Heart right ventricle (tissue), 16 donors: Measurements from ENCODE around the gene USP32. TPM values are rescaled to one million over a fixed set of nuclear protein-coding genes. Genes with fewer than 3 reads are reported as not detected.
"Not testable (repeated sequence)": the region's sequence is repeated elsewhere in the genome, so short reads cannot be mapped to it uniquely, and the experiment has no call there.

Experiments used
- ATAC-seq, 8 donors: fragments of 200-7000 bp; cut with Tn5 transposase; one replicate each; pipeline ENCODE4 v1.9.1; 2020; ENCODE audit warnings: mild to moderate bottlenecking in 8 of 8, moderate library complexity in 8 of 8, moderate number of reproducible peaks in 1 of 8
- DNase-seq, 2 donors: peaks; one replicate each; pipeline ENCODE4 v3.0.0-alpha.2; 2020
- H3K27ac ChIP-seq, 10 donors: fragments of 200-600 bp; sonication (generic) in 2 of 10; one replicate each; pipeline versions ENCODE4 v1.5.0 to v1.8.0; 2020 to 2022; ENCODE audit warnings: mild to moderate bottlenecking in 3 of 10
- H3K27me3 ChIP-seq, 7 donors: fragments of 200-600 bp; one replicate each; pipeline ENCODE4 v1.8.0; 2021 to 2022; ENCODE audit warnings: mild to moderate bottlenecking in 2 of 7
- H3K36me3 ChIP-seq, 9 donors: fragments of 200-600 bp; sonication (generic) in 1 of 9; one replicate each; pipeline versions ENCODE4 v1.5.0 to v1.8.0; 2020 to 2022; ENCODE audit warnings: mild to moderate bottlenecking in 2 of 9
- H3K4me1 ChIP-seq, 9 donors: fragments of 200-600 bp; sonication (generic) in 1 of 9; one replicate each; pipeline versions ENCODE4 v1.5.0 to v1.8.0; 2020 to 2022; ENCODE audit warnings: mild to moderate bottlenecking in 4 of 9
- H3K4me3 ChIP-seq, 10 donors: fragments of 200-600 bp; sonication (generic) in 2 of 10; one replicate each; pipeline versions ENCODE4 v1.5.0 to v1.8.0; 2020 to 2022; ENCODE audit warnings: mild to moderate bottlenecking in 7 of 10, moderate library complexity in 2 of 10
- H3K9me3 ChIP-seq, 11 donors: fragments of 200-600 bp in 10 of 11; sonication (generic) in 2 of 11; one replicate each; pipeline versions ENCODE4 v1.5.0 to v1.8.0; 2013 to 2022; ENCODE audit warnings: mild to moderate bottlenecking in 2 of 11, control low read depth in 1 of 11, moderate library complexity in 1 of 11
- CTCF ChIP-seq, 9 donors: fragments of 200-600 bp; sonication (generic) in 2 of 9; IDR thresholded peaks; one replicate each; pipeline versions ENCODE4 v1.5.0 to v1.8.0; 2021 to 2022; ENCODE audit warnings: antibody characterized with exemption in 9 of 9, mild to moderate bottlenecking in 5 of 9, moderate library complexity in 1 of 9
- WGBS, 2 donors: extraction: QIAGEN DNeasy Blood & Tissue Kit; methylation state at CpG; one replicate each; pipeline ENCODE4 v1.1.7; 2013; ENCODE audit warnings: inconsistent platforms in 1 of 2; 5-methylcytosine and 5-hydroxymethylcytosine counted together
- intact Hi-C, 10 donors: fragments of 100-400 bp; cut with DNase I; formaldehyde crosslinking; loops; one replicate each; pipeline versions ENCODE4 v1.11.1 to v1.14.2; 2022
- polyA plus RNA-seq, 2 donors: library from polyadenylated mRNA; stranded (reverse); fragments of 200-250 nt; gene quantifications; one replicate each; pipeline ENCODE4 v1.2.3, GENCODE V29; 2013
- total RNA-seq, 10 donors: library from RNA; stranded (reverse); fragmentation: NEBNext Ultra II Directional in 3 of 10; extraction: Animal tissue kit (Norgen Biotek cat#: 25700) in 3 of 10; gene quantifications; one replicate each; pipeline versions ENCODE4 v1.2.1 to v1.2.4, GENCODE V29; 2021 to 2023
- donor health status: Arrhythmogenic right ventricular cardiomyopathy.
- donor health status: ischemic (EF 13 %, LVEDD 7.1; RV severe dilation, severe dysfunction).
- donor health status: healthy with polysubstance abuse.
- donor health status: DM: no; HTN: yes; CAD: no.
- donor health status: DM: no; HTN: no; CAD: no.
- donor health status: ischemic (EF 25% LVEDD 6.9; RV normal size, moderate dysfunction).
- donor health status: ischemic (EF 25% LVEDD 5.7; RV mildly dilated, moderate dysfunction).
- donor health status: healthy.
- donor health status: DM: yes; HTN: yes; CAD: no.
- donor health status: Ischemic cardiomyopathy.
- donor health status: ischemic (EF 35%, LVEDD 5.7; RV mildly dilated, moderate dysfunction).
- donor health status: nonischemic (EF 11% LVEDD 7.7; RV severe dilation, severe dysfunction).
- donor health status: DM: yes; HTN: yes; CAD: no.
- donor health status: PGD.
- donor health status: ischemic (EF 29% LVEDD 5.4; RV normal size, mild dysfunction).
- donor health status: nonischemic (EF 23%, LVEDD 6.1; RV moderate dilation, normal function).

USP32 gene
- total and polyA plus RNA-seq, 12 donors, result 13.3 to 38.6 (median 29.3) TPM

- Histone ChIP-seq H3K27me3 (no peaks in the 10 kb centered on the region), H3K4me3 (no peak overlapping the region), H3K4me1 (peaks cover 0 to 7% (median 0%) of the 10 kb centered on the region in 9 donors), H3K36me3 (peaks cover 0 to 17% (median 0%) of the 10 kb centered on the region in 9 donors), H3K27ac (no peak overlapping the region), H3K9me3 (no peaks in the 10 kb centered on the region)
- ATAC-seq, result no peak
- intact Hi-C loops, result no loop called here
- DNase-seq, result no peak
- WGBS, 2 donors, result 92 to 95% methylated on average over 2 of the region's 2 CpGs
- no peak for TF ChIP-seq CTCF (IDR thresholded peaks at IDR 0.05)
Observed at GRCh38 chr17:60335289-60335688, 56.6 kb downstream of the USP32 start.

DNA sequence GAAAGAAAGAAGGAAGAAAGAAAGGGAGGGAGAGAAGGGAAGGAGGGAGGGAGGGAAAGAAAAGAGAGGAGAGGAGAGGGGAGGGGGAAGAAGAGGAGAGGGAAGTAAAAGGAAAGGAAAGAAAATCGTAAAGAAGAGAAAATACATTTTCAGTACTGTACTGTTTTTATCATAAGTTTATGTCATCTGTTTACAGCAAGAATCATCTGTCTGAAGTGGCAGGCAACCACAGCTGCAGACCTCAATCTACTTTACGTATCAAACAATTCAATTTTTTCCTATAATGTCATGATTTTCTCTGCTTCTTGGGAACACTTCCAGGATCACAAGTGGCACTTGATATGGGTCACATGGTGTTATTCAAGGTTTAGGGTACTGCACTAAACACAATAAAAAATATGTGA is 58.3 kb downstream of the USP32 start:
- H3K4me1 ChIP-seq, result peaks cover 0 to 7% (median 0%) of the 10 kb centered on the region in 9 donors
- intact Hi-C loops, result no loop called here
- no peak for TF ChIP-seq CTCF (IDR thresholded peaks at IDR 0.05)
- no peaks in the 10 kb centered on the region for H3K27me3 ChIP-seq
- no peak for DNase-seq
- H3K36me3 ChIP-seq, result peaks cover 0 to 15% (median 0%) of the 10 kb centered on the region in 9 donors
- H3K9me3 ChIP-seq, result no peaks in the 10 kb centered on the region
- WGBS, 2 donors, result 69 to 71% methylated on average over 2 of the region's 2 CpGs
- no peak for ATAC-seq
- H3K4me3 ChIP-seq, result no peak overlapping the region
- no peak overlapping the region for H3K27ac ChIP-seq

DNA sequence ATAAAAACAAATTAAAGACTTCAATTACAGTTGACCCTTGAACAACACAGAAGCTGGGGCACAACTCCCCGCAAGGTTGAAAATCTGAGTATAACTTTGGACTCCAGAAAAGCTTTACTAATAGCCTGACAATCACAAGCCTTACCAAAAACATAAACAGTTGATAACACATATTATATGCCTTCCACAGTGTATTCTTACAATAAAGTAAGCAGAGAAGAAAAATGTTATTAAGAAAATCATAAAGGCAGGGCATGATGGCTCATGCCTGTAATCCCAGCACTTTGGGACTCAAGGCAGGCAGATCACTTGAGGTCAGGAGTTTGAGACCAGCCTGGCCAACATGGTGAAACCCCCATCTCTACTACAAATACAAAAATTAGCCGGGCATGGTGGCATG is 58.9 kb downstream of the USP32 start:
- H3K9me3 ChIP-seq, ATAC-seq, H3K4me1 ChIP-seq, H3K27me3 ChIP-seq, H3K27ac ChIP-seq, intact Hi-C loops, DNase-seq, H3K4me3 ChIP-seq: not testable (repeated sequence)
- WGBS, 2 donors, result 90 to 98% methylated on average over 2 of the region's 2 CpGs
- H3K36me3 ChIP-seq, result peaks cover 0 to 18% (median 0%) of the 10 kb centered on the region in 9 donors

DNA sequence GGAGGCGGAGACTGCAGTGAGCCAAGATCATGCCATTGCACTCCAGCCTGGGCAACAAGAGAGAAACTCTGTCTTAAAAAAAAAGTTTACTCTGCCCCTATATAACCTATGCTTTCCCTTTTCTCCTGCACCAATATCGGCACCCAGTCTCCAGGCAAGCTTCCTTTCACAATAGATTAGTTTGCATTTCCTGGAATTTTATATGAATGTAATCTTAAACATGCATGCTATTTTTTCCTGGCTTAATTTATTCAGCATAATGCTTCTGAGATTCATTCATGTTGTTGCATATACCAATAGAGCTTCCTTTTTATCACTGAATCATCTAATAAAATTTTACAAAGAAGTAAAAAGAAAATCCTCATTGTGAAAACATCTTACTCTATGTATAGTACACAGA is 59.4 kb downstream of the USP32 start:
- no peak for DNase-seq
- WGBS, 2 donors, result 73 to 78% methylated on average over 2 of the region's 2 CpGs
- no peak for TF ChIP-seq CTCF (IDR thresholded peaks at IDR 0.05)
- Histone ChIP-seq H3K4me1 (peaks cover 0 to 7% (median 0%) of the 10 kb centered on the region in 9 donors), H3K27me3 (no peaks in the 10 kb centered on the region), H3K36me3 (peaks cover 0 to 18% (median 0%) of the 10 kb centered on the region in 9 donors), H3K4me3 (no peak overlapping the region), H3K9me3 (no peaks in the 10 kb centered on the region), H3K27ac (no peak overlapping the region)
- intact Hi-C loops, result no loop called here
- no peak for ATAC-seq

DNA sequence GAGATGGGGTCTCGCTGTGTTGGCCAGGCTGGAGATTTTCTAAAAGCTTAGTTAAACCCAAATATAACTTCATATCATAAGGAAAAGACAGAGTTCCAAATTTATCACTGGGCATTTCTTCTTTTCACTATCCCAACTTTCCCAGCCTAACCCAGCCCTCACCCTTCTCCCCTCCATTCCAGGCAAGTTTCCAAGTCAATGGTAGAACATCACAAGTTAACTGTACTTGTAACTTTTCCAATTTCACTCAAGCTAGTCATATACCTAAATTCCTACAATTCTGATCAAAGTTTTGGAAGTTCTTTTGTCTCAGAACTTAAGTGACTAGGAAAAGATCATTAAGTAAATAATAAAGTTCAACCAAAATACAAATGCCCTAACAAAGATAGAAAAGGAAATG is 61.2 kb downstream of the USP32 start:
- ATAC-seq, result no peak
- Histone ChIP-seq H3K4me1 (peaks cover 0 to 7% (median 0%) of the 10 kb centered on the region in 9 donors), H3K36me3 (peaks cover 0 to 14% (median 0%) of the 10 kb centered on the region in 9 donors), H3K4me3 (no peak overlapping the region), H3K9me3 (no peaks in the 10 kb centered on the region), H3K27ac (no peak overlapping the region), H3K27me3 (no peaks in the 10 kb centered on the region)
- no peak for DNase-seq
- 95 to 100% methylated on average over 1 of the region's 1 CpG for WGBS, 2 donors
- no peak for TF ChIP-seq CTCF (IDR thresholded peaks at IDR 0.05)
- intact Hi-C loops, result no loop called here
